Left kidney (tissue), 2 donors: ENCODE results near the gene HOXB13. TPM values are rescaled to one million over a fixed set of nuclear protein-coding genes. Genes with fewer than 3 reads are reported as not detected.
"Not testable (repeated sequence)": the region's sequence is repeated elsewhere in the genome, so short reads cannot be mapped to it uniquely, and the experiment has no call there.

Source experiments
- DNase-seq: peaks from one replicate; pipeline ENCODE4 v3.0.0-alpha.2; 2013
- polyA plus RNA-seq: library from polyadenylated mRNA; unstranded; fragments of 120-200 nt; gene quantifications from one replicate; pipeline ENCODE4 v1.2.1, GENCODE V29; 2013; ENCODE audit not compliant: insufficient read length

HOXB13 gene
- polyA plus RNA-seq, 1 donor = not detected

DNA sequence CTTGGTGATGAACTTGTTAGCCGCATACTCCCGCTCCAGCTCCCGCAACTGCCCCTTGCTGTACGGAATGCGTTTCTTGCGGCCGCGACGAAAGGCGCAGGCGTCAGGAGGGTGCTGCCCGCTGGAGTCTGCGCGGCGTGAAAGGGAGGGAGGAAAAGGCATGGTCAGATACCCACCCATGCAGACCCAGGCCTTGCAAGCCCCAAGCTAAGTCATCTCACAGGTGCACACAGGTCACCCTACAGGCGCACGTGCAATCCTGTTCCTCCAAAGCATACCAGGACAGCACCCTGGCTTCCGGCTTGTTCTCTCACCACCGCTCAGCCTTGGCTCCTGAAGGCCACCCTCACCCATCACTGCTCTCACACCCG, 1.6 kb downstream of the HOXB13 start:
- DNase-seq = no peak

DNA sequence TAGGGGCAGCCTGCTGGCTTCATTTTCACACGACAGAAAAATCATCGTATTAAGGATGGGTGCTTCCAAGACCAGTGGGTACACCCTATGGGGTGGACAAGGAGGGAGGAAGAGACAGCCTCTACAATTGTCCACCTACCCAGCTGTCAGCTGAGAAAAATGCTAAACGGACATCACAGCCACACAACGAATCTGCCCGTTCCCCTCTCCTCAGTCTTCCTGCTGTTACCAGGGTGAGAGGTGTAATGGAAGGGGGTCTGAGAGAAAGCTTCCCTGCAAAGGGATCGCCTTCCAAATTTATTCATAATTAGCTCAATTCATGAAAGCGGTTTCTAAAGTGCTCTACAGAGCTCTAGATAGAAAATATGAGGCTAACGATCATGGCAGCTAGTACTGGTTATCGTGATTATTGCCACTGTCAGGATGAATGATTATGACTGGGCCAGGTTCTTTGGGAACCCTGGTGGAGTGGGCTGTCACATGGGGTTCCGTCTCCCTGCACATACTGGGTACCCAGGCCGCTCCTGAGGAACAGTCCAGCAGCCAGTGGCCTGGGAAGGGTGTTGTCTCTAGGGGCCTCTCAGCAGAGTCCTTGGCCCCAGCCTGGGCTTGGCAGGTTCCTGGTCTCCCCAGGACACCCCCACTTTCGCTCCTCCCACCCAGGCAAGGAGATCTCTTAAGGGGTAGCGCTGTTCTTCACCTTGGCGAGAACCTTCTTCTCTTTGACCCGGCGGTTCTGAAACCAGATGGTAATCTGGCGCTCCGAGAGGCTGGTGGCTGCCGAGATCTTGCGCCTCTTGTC, 2.2 kb downstream of the HOXB13 start:
- no peak for DNase-seq

DNA sequence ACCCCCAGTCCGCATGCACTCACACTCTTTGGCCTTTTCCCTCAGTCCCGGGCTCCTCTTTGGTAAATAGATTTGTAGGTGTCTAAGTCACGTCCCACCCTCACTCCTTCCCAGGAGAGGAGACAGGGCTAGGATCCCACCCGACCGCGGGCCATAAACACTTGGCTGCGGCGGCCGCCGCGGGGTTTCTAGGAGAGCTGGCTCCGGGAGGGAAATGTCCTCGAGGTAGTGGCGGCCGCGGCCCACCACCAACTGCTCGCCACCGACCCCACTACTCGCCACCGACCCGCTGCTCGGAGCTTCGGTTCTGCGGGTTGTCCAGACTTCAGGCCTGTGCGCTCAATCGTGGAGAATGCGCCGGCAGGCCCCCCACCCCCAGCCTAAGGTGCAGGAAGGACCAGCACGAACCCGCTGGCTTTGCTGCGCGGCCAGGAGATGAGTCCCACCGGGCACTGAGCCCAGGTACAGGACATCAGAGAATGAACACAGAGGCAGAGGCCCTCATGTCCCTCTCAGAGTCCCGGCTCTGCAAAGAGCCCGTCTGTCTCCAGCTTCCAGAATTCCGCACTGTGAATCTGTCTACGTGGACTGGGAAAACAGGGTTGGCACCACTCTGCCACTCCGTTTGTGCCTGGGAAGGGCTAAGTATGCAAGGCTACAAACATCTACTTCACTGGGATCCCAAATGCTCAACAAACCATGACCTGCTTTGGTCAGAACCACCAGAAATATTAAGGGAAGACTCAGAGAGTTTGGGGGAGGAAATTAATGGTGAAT, 3.1 kb downstream of the HOXB13 start:
- DNase-seq = no peak

DNA sequence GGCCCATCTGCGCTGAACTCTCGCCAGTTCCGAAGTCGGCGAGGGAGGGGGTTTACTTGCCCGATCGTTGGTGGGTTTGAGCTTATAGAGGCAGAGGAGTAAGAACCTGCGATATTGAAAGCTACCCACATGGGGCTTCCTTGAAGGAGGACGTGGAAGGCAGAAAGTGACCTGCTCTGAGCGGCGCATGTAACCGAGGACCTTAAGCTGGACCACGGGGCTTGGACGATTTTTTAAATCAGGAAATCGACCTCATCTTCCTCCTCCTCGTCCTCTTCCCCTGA, 3.6 kb downstream of the HOXB13 start:
- no peak for DNase-seq

DNA sequence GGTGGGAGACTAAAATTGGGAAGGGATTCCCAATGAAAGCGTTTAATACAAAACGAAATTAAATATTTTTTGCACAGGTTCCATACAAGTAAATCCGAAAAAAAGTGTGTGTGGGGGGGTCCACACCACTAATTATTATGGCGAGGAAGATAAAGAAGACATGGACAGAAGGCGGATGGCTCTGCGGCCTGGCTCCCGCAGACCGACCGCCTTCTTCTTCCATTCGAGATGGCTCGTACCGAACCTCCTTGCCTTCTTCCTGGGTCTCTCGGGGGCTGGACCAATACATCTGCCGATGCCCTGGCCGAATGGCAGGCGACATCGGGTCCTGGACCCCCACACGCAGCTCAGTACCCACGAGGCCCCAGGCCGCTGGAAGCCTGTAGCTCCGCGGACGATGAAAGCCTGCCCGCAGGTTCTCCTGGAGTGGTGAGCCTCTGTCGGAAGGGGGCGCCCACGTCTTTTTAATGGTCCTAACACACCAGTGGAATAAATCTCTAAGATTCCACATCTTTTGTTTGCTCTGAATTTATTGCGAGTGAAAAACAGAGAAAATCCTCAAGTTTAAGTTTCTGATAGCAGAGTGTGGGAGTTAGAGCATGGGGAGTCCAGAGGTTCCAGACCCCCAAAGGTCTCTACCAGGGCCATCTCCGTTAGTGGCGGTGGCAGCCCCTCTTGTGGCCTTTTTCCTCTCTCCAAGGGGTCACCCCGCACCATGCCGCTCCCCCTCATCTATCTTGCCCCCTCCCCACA, 4.1 kb downstream of the HOXB13 start:
- peak; percentile 88 for DNase-seq

DNA sequence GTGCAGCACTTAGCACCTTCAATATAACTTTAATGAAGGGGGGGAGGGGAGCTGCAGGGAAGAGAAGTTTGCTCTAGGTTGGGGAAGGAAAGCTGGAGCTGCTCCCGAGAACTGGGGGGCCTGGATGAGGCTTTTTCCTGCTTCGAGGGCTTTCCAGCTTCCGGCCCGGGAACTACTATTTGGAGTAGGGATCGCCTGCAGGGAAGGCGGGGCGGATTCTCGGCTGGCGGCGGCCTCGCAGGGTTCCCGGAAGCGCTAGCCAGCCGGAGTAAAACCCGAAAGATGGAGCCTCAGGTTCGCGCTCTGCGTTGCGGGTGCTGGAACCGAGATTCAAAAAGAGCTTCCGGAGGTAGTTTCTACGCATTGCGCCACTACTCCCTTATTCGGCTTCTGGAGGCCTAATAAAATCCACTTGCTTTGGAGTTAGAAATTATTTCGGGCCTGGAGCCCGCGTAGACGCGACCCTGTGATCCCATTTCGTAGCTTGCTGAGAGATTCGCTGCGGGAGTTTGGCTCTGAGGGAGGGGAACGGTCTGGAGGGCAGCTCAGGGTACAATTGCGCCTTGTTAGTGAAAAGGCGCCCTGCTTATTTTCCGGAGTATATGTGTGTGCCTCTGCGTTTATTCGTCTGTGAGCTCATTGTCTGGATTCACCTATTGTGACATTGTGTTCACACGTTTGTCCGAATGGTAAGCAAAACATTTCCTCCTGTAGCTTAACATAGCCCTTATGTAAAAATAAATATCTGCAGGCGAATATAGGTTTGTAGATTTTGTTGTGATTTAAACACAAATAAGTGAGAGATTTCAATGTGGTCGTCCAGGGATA, 4.9 kb downstream of the HOXB13 start:
- no peak for DNase-seq

DNA sequence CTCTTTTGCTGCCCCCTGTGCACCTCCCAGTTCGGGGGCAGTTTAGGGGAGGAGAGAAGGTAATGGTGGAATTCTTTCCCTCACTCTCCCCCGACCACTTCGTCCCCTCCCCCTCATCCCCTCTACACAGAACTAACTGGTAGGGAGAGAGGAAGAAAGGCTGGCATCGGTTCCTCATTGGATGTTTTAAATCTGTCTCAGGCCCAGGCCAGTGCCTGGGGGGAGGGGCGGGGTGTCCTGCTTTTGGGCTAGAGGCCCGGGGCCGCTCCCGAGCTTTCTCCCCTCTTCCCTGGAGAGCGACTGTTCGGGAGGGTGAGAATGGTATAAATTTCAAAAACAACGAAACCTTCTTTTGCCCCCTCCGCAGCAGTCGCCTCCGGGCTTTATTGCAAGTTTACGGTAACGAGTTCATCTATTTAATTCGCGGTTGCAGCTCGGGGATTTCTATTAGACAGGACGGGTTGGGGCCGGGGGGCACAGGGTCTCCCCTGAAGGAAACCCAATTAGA, 5.6 kb downstream of the HOXB13 start, which contains the start of gene PRAC2:
TSS of gene PRAC2 (plus strand) at position 271 of the 508 bp plus-strand sequence. CDS start 1,226 bp downstream, outside the sequence.
- no peak for DNase-seq

DNA sequence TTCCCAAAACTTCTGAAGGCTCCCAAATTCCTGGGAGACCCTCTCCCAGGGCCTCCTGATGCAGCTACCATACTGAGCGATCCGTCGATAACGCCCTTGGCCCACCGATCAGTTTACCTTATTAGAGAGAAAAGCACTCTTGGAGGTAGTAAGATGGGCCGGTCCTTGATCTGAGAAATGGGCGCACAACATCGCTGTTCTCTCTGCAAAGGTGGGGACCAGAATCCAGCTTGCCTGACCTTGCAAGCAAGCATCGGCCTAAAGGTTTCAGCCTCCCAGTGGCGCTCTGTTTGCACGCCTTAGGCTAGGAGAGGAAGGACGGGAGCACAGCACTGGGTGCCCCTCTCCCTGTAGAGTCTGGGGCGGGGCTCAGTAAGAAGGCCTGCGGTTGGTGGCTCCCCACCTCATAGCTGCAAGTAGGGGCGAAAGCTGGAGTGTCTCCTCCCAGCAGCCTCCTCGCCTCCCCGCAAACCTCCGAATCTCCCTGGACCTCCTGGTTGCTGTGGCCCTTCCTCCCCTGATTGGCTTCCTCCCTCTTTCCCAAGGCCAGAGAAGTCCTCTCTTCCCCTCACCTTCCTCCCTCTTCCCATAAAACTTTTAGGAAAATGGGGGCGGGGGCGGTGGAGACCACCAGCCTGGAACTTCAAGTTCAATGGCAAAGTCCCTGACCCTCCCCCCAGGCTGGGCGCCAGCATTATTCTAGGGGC, 6.2 kb downstream of the HOXB13 start, which contains the start of gene PRAC1:
TSS of gene PRAC1 (minus strand) at position 318 of the 707 bp plus-strand sequence. CDS start at position 192, 126 bp downstream.
- DNase-seq = no peak

DNA sequence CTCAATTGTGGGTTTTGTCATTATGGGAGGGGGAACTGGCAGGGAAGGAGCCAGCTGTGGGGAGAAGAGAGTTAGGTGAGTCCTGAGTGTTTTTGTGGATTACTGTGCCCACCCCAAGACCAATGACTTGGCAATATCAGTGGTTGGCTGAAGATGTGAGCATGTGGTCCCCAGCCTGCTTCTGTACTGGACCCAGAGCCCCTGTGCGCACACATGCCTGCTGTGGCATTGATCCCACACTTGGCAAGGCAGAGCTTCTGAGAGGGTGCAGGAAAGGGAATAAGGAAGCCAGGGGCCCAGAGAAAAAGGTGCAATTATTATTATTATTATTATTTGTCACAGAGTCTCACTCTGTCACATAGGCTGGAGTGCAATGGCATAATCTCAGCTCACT, 7.5 kb downstream of the HOXB13 start:
- DNase-seq = no peak

DNA sequence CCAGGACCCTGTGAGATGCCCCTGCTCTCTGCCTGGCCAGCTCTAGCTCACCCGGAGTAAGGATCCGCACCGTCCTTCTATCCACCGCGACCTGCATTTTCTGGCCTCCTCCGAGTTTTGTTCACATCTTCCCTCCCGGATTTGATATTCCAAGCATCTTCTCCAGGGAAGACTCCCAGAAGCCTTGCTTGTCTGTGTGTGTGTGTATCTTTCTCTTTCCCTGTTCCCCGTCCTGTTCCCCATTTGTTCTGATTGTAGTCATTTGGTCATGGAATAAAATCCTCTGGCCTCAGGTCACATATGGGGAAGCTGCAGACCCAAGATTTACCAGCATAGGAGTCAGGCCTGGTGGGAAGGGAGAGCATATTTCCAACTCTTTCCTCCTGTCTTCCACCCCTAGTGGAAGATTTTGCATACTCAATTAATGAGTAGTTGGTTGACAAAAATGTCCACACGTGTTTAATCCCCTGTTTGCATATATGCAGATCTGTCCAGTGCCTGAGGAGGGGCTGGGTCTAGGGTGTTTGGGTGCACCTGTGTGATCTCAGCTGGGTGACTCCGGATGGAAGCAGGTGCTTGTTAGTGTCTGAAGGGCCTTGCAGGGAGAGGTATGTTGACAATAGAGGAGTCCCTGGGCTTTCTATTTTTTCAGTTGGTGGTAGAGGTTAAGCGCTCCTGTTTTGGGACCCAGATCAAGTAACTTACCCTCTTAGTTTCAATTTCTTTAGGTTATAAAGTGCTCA, 8.1 kb downstream of the HOXB13 start:
- DNase-seq = no peak

DNA sequence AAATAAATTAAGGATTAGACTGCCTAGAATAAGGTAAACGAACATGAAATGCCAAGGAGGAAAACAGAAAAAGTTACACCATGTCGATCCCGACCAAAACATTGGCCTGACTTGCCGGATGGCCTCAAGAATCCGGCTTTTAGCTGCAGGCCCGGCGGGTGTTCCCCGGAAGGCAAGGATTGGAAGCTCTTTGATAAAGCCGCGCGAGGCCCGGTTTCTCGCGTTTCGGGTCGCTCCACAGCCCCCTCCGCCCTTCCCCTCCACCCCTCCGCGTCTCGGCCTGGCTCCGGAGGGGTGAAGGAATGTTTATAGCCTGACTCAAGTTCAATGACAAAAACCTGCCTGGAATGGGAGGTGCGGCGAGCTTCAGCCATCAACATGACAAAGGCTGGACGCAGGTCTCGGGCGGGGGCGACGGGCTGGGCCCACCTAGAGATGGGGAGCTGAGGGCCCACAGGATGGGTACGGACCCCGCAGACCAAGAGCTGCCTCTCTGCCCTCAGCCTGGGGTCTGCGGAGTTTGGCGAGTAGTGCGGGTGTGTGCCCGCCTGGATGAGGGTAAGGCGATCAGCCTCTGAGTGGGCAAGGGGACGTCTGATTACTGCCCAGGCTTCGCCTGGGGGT, 8.8 kb downstream of the HOXB13 start:
- no peak for DNase-seq

DNA sequence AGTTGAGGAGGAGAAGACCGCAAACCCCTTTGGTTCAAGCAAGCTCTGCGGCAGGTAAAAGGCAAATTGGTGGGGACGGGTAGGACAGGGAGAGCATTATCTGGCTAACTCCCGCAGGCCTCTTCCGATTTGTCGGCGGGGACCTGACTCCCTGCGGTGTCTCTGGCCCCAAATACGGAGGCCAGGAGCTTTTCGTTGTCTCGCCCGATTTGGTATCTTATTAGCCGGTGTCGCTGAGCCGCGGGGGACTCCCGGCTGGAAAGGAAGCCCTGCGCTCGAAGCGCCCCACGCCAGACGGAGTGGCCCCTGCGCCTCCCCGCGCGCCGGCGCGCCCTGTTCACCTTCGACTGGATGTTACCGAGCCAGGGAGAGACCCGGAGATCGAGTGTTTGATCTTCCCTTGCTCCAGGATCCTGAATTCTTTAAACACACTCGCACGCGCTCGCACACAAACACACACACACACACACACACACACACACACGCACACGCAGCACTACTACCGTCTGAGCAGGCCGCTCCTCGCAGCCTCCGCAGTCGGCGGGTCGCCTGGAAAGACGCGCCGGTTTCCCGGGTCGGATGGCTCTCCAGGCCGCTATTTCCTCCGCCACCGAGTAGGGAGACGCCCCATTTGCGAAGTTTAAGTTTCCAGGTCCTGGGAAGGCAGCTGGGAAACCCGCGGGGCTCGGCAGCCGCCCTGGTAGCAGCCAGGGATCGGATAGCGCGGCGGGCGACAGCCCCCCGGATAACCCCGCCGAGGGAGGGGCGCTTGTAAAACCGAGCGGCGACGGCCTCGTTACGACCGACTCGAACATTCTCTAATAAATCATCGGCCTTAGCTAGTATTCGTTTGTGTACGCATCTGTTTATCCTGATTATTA, 9.5 kb downstream of the HOXB13 start:
- DNase-seq = no peak

DNA sequence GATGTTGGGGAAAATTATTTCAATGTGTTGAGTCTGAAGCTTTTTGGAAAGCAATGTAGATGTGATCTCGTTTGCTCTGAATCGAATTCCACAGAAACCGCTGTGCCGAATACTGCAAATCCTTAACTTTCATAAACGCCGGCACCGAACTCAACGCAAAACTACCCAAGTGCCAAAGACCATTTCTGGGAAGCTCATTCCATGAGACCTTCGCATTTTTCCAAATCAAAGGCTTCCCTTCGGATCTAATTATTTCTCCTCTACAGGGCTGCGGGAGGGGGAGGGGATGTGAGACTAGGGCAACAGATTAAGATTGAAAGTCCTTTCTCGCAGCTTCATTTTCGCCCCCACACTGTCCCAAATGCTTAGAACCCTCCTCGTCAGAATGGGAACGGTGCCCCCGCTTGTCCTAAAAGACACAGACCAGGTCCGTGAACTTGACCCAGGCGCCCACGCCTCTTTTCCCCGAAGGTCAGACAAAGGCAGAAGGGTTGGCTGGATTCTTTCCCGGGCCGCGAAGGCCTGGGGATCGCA, 10.3 kb downstream of the HOXB13 start:
- no peak for DNase-seq

DNA sequence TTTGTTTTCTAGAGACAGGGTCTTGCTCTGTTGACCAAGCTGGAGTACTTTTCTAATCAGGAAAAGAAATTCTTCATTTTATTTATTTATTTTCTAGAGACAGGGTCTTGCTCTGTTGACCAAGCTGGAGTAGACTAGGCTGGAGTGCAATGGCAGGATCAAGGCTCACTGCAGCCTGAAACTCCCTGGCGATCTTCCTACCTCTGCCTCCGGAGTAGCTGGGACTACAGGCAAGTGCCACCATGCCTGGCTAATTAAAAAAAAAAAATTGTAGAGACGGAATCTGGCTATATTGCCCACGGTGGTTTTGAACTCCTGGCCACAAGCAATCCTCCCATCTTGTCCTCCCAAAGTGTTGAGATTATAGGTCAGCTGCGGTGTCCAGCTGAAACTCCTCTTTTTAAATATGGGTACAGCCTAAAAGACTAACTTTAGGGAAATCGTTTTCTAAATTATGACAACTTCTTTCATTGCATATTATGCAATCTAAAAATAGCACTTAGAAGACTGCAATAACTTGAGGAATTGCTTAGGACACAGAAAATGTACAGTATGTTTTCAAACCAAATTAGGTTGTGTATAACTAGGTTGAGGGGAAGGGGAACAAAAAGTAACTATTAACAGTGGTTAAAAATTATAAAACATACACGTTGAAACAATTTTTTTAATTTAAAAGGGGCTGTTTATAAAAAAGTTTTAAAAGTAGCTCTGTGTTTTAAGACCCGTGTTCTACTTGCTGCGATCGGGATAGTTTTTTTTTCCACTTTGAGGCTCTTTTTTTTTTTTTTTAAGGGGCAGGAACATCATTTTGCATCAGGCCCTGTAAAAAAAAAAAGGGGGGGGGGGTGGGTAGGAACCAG, 11.0 kb downstream of the HOXB13 start:
- DNase-seq = no peak

DNA sequence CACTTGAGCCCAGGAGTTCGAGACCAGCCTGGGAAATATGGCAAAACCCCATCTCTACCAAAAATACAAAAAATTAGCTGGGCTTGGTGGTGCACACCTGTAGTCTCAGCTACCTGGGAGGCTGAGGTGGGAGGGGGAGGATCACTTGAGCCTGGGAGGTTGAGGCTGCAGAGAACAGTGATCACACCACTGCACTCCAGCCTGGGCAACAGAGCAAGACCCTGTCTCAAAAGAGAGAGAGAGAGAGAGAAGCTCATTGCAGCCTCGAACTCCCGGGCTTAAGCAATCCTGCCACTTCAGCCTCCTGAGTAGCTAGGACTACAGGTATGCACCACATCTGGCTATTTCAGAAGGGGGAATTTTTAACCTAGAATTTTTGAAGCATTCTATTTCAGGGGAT, 12.0 kb downstream of the HOXB13 start:
- DNase-seq = not testable (repeated sequence)

DNA sequence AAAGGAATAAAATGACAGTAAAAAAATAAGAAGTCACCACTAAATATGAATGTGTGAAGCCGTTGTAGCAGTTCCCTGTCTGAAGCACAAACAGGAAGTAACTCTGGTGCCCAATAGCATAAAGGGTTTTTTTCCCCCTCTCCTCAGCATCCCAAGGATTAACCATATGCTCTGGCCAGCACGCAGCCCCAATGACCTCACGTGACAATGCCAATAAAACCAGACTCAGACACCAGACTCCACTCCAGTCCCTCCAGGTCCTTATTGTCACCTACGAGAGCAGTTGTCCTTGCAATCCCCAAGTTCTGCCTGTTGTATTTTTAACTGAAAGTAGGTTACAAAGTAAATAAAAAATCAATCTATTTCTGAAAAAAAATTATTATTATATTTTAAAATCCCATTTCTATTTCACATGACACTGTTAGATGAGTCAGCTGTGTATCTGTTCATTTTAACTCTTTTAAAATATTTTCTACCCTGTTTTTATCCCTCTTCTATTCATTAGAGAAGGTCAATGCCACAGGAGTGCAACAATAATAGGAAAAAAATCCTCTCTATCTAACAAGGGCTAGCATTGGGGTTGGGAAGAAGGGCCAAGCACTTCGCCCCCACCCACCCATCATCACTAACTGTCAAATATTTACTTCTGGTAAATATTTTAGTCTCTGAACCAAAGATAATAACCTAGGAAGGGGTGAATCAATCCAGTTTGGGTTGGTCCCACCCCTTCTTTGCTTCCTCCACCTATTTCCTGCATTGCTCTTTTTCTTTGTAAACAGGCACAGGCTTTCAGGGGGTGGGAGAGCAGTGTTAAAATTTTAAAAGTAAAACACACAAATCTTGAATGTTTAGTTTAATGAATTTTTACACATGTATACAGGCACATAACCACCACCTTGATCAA, 12.8 kb downstream of the HOXB13 start:
- no peak for DNase-seq
